NOMO-1 treated with dmso at 0.1 percent for 144 hours (cell line): ENCODE data around the gene GARIN1A.
"Not testable (repeated sequence)": the region's sequence is repeated elsewhere in the genome, so short reads cannot be mapped to it uniquely, and the experiment has no call there.

Source experiments
- DNase-seq: peaks from one replicate; lab custom pipeline; 2025; ENCODE audit not compliant: unreplicated experiment; lab: John Stamatoyannopoulos, UW

Gene GARIN1A

GRCh38 chr7:128683270-128683669 lies 11.2 kb downstream of the GARIN1A start:
- DNase-seq: not testable (repeated sequence)

GRCh38 chr7:128683738-128684137 lies 11.6 kb downstream of the GARIN1A start:
- not testable (repeated sequence) for DNase-seq

DNA sequence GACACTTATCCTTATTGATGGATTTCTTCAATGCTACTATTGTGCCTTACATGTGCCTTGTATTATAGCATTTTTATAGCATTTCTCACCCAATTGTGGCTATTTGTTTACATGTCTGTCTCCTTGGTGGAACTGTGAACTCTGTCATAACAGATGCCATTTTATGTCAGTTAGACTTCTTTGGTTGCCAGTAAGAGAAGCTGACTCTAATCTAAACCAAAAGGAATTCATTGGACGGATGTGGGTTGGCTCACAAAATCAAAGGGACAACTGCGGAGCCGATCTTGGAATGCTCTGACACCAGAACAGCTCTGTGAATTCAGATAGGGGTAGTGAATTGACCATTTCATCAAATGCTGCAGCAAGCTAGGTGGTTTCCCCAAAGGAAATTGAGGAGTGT lies 15.0 kb downstream of the GARIN1A start:
- DNase-seq: no peak

DNA sequence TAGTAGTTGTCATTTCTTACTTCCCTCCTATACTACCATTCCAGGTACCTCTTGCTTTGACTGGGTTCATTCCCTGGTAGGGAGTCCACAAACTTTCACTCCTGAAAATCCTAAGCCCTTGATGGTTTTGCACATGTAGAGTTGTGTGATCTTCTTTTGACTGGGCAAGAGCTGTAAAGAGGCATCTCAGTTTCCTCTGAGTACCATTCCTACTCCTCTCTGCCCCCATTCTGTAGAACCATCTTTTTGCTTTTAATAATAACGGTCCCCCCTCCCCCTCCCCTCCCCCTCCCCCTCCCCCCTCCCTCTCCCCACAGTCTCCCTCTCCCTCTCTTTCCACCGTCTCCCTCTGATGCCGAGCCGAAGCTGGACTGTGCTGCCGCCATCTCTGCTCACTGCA lies 16.4 kb downstream of the GARIN1A start:
- DNase-seq: no peak

- not testable (repeated sequence) for DNase-seq
These were observed 17.3 kb downstream of the GARIN1A start for GRCh38 chr7:128689161-128689935.

DNA sequence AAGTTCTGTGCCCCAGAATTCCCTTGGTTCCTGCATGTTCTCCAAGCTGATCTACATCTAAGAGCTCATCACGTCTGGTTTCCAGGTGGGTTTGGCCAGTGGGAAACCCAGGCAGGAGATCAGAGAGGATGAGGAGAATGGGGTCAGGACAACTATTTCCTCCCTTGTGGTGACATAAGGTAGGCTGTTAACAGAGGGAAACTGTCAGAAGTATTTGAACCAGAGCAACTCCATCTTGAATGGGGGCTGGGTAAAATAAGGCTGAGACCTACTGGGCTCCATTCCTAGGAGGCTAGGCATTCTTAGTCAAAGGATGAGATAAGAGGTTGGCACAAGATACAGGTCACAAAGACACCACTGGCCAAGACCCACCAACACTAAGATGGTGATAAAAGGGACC lies 19.1 kb downstream of the GARIN1A start:
- DNase-seq: no peak

GRCh38 chr7:128692623-128693270 lies 20.7 kb downstream of the GARIN1A start:
- no peak for DNase-seq

GRCh38 chr7:128693373-128694015 lies 21.4 kb downstream of the GARIN1A start:
- DNase-seq: no peak

- DNase-seq: no peak
These were observed 22.6 kb downstream of the GARIN1A start for GRCh38 chr7:128694738-128695137.

DNA sequence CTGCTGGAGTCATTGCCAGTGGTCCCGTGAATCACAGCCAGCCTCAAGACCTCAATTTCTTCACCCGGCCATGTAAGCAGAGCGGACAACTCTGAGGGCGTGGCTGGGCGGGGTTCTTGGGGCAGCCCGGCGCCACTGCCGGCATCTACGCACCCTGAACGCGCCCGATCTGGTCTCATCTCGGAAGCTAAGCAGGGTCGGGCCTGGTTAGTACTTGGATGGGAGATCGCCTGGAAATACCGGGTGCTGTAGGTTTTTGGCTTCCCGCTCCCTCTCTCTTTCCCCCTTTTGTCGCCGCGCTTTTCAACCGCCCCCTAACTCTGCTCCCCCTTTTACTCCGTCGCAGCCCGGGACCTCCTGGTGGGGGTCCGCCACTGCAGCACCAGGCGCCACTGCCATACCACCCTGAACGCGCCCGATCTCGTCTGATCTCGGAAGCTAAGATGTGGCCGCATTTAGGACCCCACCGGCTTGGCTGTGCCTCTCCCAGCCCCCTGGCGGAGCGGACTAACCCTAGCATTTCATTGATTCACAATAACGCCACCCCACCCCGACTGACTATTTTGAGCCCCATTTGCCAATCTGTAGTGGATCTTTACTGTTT lies 25.3 kb downstream of the GARIN1A start:
- peak; percentile 56 for DNase-seq

DNA sequence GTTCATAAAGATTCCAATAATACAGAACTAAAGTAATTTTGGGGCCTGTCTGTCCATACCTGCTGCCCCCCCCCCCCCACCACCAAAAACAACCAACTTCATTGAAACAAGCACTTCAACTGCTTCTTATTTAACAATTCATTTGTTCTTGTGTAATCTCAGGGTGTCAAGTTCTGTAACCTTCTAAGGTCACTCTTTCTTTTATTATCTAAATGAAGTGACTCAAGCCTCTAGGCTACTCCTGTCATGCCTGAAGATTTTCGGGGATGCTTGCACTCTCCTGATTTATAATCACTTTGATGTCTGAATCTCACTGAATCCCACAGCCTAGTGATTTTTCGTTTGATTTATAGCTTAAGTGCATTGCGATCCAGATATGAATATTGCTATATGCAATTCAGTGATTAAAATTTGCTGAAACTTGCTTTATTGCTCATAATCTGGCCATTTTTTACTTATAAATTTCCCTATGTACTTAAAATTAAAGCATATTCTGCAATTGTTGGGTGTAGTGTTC lies 27.2 kb downstream of the GARIN1A start:
- DNase-seq: no peak

- DNase-seq: no peak
These were observed 27.8 kb downstream of the GARIN1A start for GRCh38 chr7:128699895-128700294.

DNA sequence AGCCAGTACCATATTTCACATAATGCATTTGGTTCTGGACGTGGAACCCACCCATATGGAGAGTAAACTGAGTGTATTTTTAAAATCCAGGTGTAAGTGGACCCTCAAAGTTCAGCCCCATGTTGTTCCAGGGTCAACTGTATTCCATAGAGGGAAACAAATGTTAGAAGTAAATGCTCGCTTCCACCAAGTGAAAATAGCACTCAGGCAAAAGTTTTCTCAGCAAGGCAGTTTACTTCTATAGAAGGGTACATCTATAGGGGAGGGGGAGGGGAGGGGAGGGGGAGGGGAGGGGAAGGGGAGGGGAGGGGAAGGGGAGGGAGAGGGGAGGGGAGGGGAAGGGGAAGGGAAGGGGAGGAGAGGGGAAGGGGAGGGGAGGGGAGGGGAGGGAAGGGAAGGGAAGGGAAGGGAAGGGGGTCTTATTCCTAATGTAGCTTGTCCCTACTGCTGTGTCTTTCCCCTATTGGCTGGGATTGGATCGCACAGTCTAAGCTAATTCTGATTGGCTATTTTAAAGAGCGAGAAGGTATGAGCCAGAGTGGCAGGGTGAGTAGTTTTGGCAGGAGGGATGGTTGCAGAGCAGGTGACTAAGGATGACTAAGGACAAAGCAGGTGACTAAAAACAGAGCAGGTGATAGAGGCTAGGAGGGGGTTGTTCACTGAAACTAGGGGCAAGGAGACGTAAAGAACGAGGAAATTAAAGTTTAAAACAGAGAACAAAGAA lies 29.1 kb downstream of the GARIN1A start:
- no peak for DNase-seq

- no peak for DNase-seq
These were observed 31.6 kb downstream of the GARIN1A start for GRCh38 chr7:128703609-128704241.

DNA sequence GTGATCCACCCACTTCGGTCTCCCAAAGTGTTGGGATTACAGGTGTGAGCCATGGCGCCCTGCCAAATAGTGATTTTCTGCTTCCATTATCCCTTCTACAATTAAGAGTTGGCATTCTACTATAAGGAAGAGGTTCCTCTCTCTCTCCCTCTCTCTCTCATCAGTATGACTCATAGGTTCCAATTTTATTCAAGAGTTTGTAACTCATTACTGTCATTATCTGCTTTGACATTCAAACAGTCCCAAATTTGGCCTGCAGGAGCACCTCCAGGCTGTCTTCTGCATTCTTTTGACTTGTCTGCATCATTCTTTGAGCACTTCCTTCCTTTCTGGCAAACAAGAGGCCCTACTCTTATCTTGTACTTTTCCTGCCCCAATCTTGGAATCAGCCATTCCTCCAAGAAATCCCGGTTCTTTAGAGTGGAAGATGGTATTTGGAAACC lies 33.8 kb downstream of the GARIN1A start:
- DNase-seq: no peak

DNA sequence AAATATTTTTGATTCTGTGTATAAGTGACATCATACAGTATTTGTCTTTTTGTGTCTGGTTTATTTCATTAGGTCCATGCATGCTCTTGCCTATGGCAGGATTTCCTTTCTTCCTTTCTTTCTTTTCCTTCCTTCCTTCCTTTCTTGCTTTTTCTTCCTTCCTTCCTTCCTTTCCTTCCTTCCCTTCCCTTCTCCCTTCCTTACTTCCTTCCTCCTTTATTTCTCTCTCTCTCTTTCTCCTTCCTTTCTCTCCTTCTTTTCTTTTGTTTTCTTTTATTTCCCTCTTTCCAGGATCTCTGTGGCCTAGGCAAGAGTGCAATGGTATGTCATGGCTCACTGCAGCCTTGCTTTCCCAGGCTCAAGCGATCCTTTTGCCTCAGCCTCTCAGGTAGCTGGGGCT lies 35.7 kb downstream of the GARIN1A start:
- DNase-seq: no peak

DNA sequence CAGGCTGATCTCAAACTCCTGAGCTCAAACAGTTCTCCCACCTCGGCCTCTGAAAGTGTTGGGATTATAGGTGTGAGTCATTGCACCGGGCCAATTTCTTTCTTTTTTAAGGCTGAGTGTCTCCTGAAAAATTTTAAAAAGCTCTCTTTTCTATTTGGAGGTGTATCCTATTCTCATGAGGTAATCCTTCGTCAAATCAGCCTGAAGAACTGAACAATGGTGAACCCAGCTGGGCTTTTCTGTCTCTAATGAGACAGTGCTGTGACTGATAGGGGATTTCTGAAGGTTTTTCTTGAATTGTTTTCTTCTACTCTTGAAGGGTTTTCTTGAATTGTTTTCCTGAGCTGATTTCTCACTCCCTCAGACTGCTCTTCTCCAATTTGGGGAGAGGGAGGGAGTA lies 36.1 kb downstream of the GARIN1A start:
- DNase-seq: no peak

DNA sequence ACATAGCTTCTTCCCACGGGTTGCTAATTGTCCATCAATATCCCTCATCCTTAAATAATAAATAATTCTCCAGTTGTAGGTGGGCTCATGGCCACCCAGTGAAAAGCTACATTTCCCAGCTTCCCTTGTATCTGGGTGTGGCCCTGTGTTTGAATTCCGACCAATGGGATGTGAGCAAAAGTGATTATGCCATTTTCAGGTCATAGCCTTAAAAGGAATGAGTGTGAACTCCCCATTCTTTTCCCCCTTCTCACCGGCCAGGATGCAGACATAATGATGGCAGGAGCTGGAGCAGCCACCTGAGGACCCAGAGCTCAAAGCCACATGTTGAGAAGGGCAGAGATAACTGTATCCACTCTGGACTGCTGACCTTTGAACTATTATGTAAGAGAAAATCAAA lies 36.7 kb downstream of the GARIN1A start:
- no peak for DNase-seq

GRCh38 chr7:128710481-128710880 lies 38.4 kb downstream of the GARIN1A start:
- no peak for DNase-seq

GRCh38 chr7:128713794-128714193 lies 41.7 kb downstream of the GARIN1A start:
- DNase-seq: no peak
